Measurements from ENCODE around the gene COL9A2.

DNA sequence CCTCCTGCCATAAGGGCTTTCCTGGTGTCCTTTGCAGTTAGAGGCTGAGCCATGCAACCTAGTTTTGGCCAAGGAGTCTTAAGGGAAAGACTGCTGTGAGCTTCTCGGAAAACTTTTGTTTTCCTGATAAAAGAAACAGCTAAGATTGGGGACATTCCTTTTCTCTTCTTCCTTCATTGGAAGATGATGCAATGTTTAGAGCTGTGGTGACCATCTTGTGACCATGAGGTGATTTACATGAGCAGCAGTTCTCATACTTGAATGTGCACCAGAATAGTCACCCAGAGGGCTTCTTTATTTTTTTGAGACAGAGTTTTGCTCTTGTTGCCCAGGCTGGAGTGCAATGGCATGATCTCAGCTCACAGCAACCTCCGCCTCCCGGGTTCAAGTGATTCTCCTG lies 36.0 kb upstream of the COL9A2 start:
- no peak for TF ChIP-seq POLR2AphosphoS5 (IDR thresholded peaks at IDR 0.05; ENCODE audit: borderline replicate concordance, low read depth, low read length)
- no peak for TF ChIP-seq EZH2 (IDR thresholded peaks at IDR 0.05)
- no peak for TF ChIP-seq FOXP2 (optimal IDR thresholded peaks at IDR 0.05; ENCODE audit: control extremely low read depth, extremely low read length, insufficient read depth)
